Vagina (tissue), 2 donors: ENCODE results near the gene AK1. TPM values are rescaled to one million over a fixed set of nuclear protein-coding genes. Genes with fewer than 3 reads are reported as not detected.

Experiments used
- DNase-seq, 2 donors: peaks; one replicate each; pipeline ENCODE4 v3.0.0-alpha.2; 2017; ENCODE audit errors: extremely low spot score in 2 of 2
- H3K27ac ChIP-seq: fragments of 200-600 bp; sonication (generic); one replicate; pipeline ENCODE4 v1.5.1; 2019
- H3K27me3 ChIP-seq: fragments of 200-600 bp; sonication (generic); one replicate; pipeline ENCODE4 v1.5.1; 2019
- H3K36me3 ChIP-seq, 2 donors: fragments of 200-600 bp; sonication (generic); one replicate each; pipeline ENCODE4 v1.5.1; 2017 to 2019
- H3K4me1 ChIP-seq: fragments of 200-600 bp; sonication (generic); one replicate; pipeline ENCODE4 v1.5.1; 2019
- H3K4me3 ChIP-seq, 2 donors: fragments of 200-600 bp; sonication (generic); 1 replicate in 1 of 2; 2 replicates in 1 of 2; pipeline ENCODE4 v1.5.1; 2016 to 2019
- H3K9me3 ChIP-seq: fragments of 200-600 bp; sonication (generic); one replicate; pipeline ENCODE4 v1.5.1; 2019
- CTCF ChIP-seq, 3 experiments: fragments of 450-650 bp in 2 of 3; fragments of 200-600 bp in 1 of 3; sonication (generic) in 1 of 3; IDR thresholded peaks; one replicate each; pipeline ENCODE4 v1.5.1; 2017 to 2019; ENCODE audit warnings: antibody characterized with exemption in 3 of 3, mild to moderate bottlenecking in 2 of 3, moderate library complexity in 2 of 3
- POLR2A ChIP-seq, 2 donors: fragments of 450-650 bp; IDR thresholded peaks; one replicate each; pipeline ENCODE4 v1.6.1; 2017; ENCODE audit warnings: antibody characterized with exemption in 2 of 2, mild to moderate bottlenecking in 2 of 2, moderate library complexity in 2 of 2
- POLR2AphosphoS5 ChIP-seq, 2 donors: sonication (generic); formaldehyde crosslinking; IDR thresholded peaks; one replicate each; pipeline ENCODE4 v1.9.0; 2017; ENCODE audit warnings: antibody characterized with exemption in 2 of 2, mild to moderate bottlenecking in 2 of 2, low read depth in 1 of 2; ENCODE audit not compliant: insufficient read depth in 1 of 2
- intact Hi-C: fragments of 100-400 bp; cut with DNase I; formaldehyde crosslinking; loops from one replicate; pipeline ENCODE4 v1.15.1; 2023
- total RNA-seq: library from RNA; depleted of rRNA; stranded (reverse); fragments of >200 nt; gene quantifications from one replicate; pipeline ENCODE4 v1.2.3, GENCODE V29; 2016

The AK1 gene
- total RNA-seq, 1 donor from 2014 or later = 33.4 TPM

- Histone ChIP-seq H3K27ac (peak overlapping the region; percentile 73), H3K4me1 (peaks cover 65% of the 10 kb centered on the region), H3K27me3 (no peaks in the 10 kb centered on the region), H3K4me3 (no peak overlapping the region), H3K9me3 (no peaks in the 10 kb centered on the region), H3K36me3 (peaks cover 0 to 5% of the 10 kb centered on the region in 2 donors)
- TF ChIP-seq POLR2A (IDR thresholded peaks at IDR 0.05) = no peak
- no peak for DNase-seq
- intact Hi-C loops = loop anchor here (5.0 kb wide), 1 partner anchor 131 kb away; the partner anchor contains the start of gene CDK9
Measured at GRCh38 chr9:127918183-127919107, 41.0 kb upstream of the AK1 start.

- intact Hi-C loops = loop anchor here (5.0 kb wide), 1 partner anchor 130 kb away; the partner anchor contains the start of gene CDK9
Measured at GRCh38 chr9:127917603-127918002, 40.1 kb upstream of the AK1 start.

GRCh38 chr9:127916720-127917581 lies 39.5 kb upstream of the AK1 start, which contains the start of gene ST6GALNAC4:
ST6GALNAC4 (minus strand) TSS chr9:127917041; CDS start chr9:127916419, 622 bp downstream.
- intact Hi-C loops = loop anchor here (5.0 kb wide), 1 partner anchor 130 kb away; the partner anchor contains the start of gene CDK9
- Histone ChIP-seq H3K4me1 (peaks cover 63% of the 10 kb centered on the region), H3K36me3 (peaks cover 0 to 19% of the 10 kb centered on the region in 2 donors), H3K9me3 (no peaks in the 10 kb centered on the region), H3K27me3 (no peaks in the 10 kb centered on the region), H3K4me3 (peak within 1 kb of the TSS; percentile 81 to 84), H3K27ac (peak within 1 kb of the TSS; percentile 74)
- no peak for DNase-seq
- TF ChIP-seq POLR2AphosphoS5 (IDR thresholded peaks at IDR 0.05; ENCODE audit: insufficient read depth in 1 of 2, low read depth in 1 of 2) (peak in 1 of 2 donors; percentile 84), POLR2A (IDR thresholded peaks at IDR 0.05) (peak in 1 of 2 donors; percentile 35), CTCF (IDR thresholded peaks at IDR 0.05) (no peak)

More at GRCh38 chr9:127917603-127918002, 40.1 kb upstream of the AK1 start:
- no peaks in the 10 kb centered on the region for H3K9me3 ChIP-seq
- no peak overlapping the region for H3K4me3 ChIP-seq
- peak overlapping the region; percentile 73 for H3K27ac ChIP-seq
- TF ChIP-seq POLR2AphosphoS5 (IDR thresholded peaks at IDR 0.05; ENCODE audit: insufficient read depth in 1 of 2, low read depth in 1 of 2) (no peak), CTCF (IDR thresholded peaks at IDR 0.05) (no peak), POLR2A (IDR thresholded peaks at IDR 0.05) (no peak)
- H3K27me3 ChIP-seq = no peaks in the 10 kb centered on the region
- peaks cover 0 to 13% of the 10 kb centered on the region in 2 donors for H3K36me3 ChIP-seq
- H3K4me1 ChIP-seq = peaks cover 65% of the 10 kb centered on the region
- DNase-seq = no peak

GRCh38 chr9:127915801-127916719 lies 38.6 kb upstream of the AK1 start:
- Histone ChIP-seq H3K4me3 (peak overlapping the region; percentile 81 to 84), H3K27ac (peak overlapping the region; percentile 74), H3K27me3 (no peaks in the 10 kb centered on the region), H3K4me1 (peaks cover 55% of the 10 kb centered on the region), H3K36me3 (peaks cover 0 to 22% of the 10 kb centered on the region in 2 donors), H3K9me3 (no peaks in the 10 kb centered on the region)
- TF ChIP-seq CTCF (IDR thresholded peaks at IDR 0.05) (no peak), POLR2A (IDR thresholded peaks at IDR 0.05) (no peak), POLR2AphosphoS5 (IDR thresholded peaks at IDR 0.05; ENCODE audit: insufficient read depth in 1 of 2, low read depth in 1 of 2) (no peak)
- no peak for DNase-seq
- intact Hi-C loops = loop anchor here (5.0 kb wide), 1 partner anchor 129 kb away; the partner anchor contains the start of gene CDK9
